ENCODE data around the gene KLF16.
A peak's percentile ranks its signal among the peaks of the same experiment; 100 is the strongest.

KLF16 gene

GRCh38 chr19:1818549-1819195 is 44.7 kb downstream of the KLF16 start:
- DNase-seq = no peak

- no peak for DNase-seq
These were observed 45.7 kb downstream of the KLF16 start for GRCh38 chr19:1817553-1818179.

- no peak for DNase-seq
These were observed 46.7 kb downstream of the KLF16 start for GRCh38 chr19:1816530-1817298.

- DNase-seq = no peak
These were observed 47.5 kb downstream of the KLF16 start for GRCh38 chr19:1815605-1816529.

GRCh38 chr19:1814833-1815604 is 48.4 kb downstream of the KLF16 start:
- DNase-seq = no peak

GRCh38 chr19:1814391-1814790 is 49.0 kb downstream of the KLF16 start:
- no peak for DNase-seq

GRCh38 chr19:1813192-1814182 is 49.9 kb downstream of the KLF16 start:
- DNase-seq = no peak

- peak; percentile 93 for DNase-seq
These were observed 50.8 kb downstream of the KLF16 start for GRCh38 chr19:1812426-1813191.

- no peak for DNase-seq
These were observed 51.4 kb downstream of the KLF16 start, which contains the start of gene ATP8B3 for GRCh38 chr19:1811942-1812425. Gene ATP8B3 (minus strand): TSS chr19:1812276. CDS start chr19:1811736, 540 bp downstream.

- DNase-seq = peak; percentile 18
These were observed 51.9 kb downstream of the KLF16 start for GRCh38 chr19:1811472-1811894.

GRCh38 chr19:1810439-1811160 is 52.8 kb downstream of the KLF16 start:
- DNase-seq = no peak

- no peak for DNase-seq
These were observed 53.7 kb downstream of the KLF16 start for GRCh38 chr19:1809678-1810077.

- DNase-seq = no peak
These were observed 55.0 kb downstream of the KLF16 start for GRCh38 chr19:1808395-1808731.

GRCh38 chr19:1807695-1808394 is 55.5 kb downstream of the KLF16 start:
- no peak for DNase-seq

GRCh38 chr19:1807030-1807694 is 56.2 kb downstream of the KLF16 start:
- DNase-seq = no peak

GRCh38 chr19:1806184-1807029 is 57.0 kb downstream of the KLF16 start:
- no peak for DNase-seq

Data from CD4-positive, alpha-beta T cell treated with Interleukin-17A for 1 hour (primary cell).